HG03354 (cell line): ENCODE measurements around the gene CUBN.

Source experiments
- ATAC-seq: cut with Tn5 transposase; IDR thresholded peaks from one replicate; pipeline ENCODE4 v1.9.1; 2021; ENCODE audit warnings: mild to moderate bottlenecking; ENCODE audit not compliant: unreplicated experiment, poor library complexity, severe bottlenecking

CUBN gene

DNA sequence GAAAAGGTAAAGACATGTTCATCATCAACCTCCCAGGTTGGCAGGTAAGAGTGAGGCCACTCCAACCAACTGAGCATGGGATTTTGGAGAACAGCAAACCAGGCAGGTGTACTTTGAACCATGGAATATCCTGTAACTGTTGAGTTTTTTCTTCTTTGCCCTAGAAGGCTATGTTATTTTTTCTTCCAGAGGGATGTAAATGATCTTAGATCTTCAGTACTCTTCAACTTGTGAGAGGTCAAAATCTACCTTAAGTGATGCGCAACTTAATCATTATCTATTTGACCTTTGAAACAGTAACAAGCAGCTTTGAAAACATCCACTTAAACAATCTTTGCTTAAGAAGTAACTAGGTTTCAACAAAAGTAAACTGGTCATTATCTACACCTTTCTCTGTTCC lies at the start of gene CUBN:
TSS of gene CUBN (minus strand) at position 71 of the 400 bp plus-strand sequence. CDS start at position 25, 46 bp downstream.
- ATAC-seq, result no peak

- no peak for ATAC-seq
Observed at GRCh38 chr10:17179002-17179401, 49.4 kb upstream of the CUBN start.

- no peak for ATAC-seq
Observed at GRCh38 chr10:17178006-17178405, 48.4 kb upstream of the CUBN start.

GRCh38 chr10:17177014-17177413 lies 47.4 kb upstream of the CUBN start:
- no peak for ATAC-seq

GRCh38 chr10:17176091-17176490 lies 46.5 kb upstream of the CUBN start:
- no peak for ATAC-seq

GRCh38 chr10:17175551-17175950 lies 45.9 kb upstream of the CUBN start:
- ATAC-seq, result no peak

DNA sequence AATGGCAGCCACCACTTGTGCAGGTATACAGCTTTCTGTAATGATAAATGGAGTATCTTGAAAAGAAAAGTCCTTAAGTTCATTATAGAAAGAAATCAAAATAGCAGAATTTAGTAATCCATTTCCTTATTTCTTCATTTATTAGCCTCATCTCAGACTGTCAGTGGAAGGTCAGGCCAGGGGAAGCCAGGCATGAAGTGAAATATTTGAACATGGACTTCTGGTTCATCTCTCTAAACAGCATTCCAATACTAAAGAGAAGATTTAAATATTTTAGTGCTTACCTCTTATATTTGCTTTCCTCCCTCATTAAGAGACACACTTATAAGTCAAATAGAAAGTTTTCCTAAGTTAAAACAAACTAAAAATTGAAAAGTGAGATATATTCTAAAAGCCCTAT lies 45.0 kb upstream of the CUBN start:
- no peak for ATAC-seq

GRCh38 chr10:17171141-17171641 lies 41.6 kb upstream of the CUBN start:
- no peak for ATAC-seq

DNA sequence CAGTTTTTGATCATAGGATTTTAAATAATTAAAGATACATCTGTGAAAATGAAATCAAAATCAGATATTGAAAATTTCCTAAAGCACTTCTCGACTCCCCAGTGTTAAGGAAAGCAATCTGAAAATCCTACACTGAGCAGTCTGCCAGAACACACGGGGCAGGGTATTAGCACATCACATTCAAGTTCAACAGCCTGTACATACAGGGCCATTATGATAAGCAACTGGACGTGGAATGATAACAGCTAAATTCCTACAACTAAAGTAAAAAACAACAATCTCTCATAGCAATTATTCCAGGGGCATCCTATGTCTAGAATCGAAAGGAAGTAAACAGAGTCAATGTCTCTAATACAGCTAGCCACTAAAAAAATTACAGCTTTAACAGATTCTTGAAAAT lies 40.2 kb upstream of the CUBN start:
- no peak for ATAC-seq

DNA sequence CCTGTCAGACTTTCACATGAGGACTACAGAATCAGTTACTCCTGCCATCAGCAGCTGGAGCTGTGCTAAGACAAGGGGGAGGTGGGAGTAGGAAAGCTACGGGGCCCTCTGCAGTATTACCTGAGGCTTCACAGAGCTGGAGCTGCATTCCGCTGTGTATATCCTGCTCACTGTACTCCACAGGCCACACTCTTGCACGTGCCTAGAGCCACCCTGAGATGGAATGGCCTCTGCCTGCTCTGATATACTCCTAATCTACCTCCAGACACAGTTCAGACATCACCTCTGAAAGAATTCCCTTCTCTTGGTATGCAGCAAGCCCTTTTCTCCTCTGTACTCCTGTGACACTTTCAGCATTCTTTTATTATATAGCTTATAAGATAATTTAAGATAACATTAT lies 37.1 kb upstream of the CUBN start:
- ATAC-seq, result no peak

GRCh38 chr10:17162828-17163227 lies 33.2 kb upstream of the CUBN start:
- ATAC-seq, result no peak

DNA sequence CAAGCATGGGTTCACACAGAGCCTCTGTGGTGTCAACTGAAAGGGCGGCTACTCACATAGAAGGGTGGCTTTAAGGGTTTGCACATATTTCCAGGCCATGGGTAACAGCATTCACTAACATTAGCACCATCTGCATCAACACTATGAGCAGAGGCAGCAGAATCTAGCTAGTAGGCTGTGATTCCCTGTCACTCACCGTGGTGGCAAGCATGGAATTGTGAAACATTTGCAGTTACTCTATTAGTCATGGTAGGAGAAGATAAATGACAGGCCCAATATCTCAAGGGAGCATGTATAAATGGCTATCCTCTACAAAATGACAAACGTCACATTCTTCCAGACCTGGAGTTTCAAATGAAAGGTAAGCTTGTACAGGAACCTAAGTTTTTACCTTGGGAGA lies 32.2 kb upstream of the CUBN start:
- ATAC-seq, result no peak

- no peak for ATAC-seq
Observed at GRCh38 chr10:17157024-17157423, 27.4 kb upstream of the CUBN start.

- ATAC-seq, result no peak
Observed at GRCh38 chr10:17155826-17156225, 26.2 kb upstream of the CUBN start.

DNA sequence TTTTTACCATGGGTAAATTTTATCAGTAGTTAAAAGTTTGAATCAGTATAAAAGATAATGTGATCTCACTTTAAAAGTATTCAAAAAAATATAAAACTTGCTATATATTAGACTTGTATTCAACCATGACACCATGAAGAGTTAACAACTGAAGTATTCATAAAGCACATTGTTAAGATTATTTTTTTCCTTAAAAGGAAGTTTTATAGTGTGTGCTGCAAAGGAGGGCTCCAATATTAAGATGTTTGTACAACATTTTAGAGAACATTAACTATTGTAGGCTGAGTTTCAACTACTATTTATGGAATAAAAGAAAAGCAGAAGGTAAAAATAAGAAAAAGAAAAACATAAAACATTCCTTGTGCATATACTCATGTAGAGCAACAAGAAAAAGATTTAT lies 24.5 kb upstream of the CUBN start:
- ATAC-seq, result no peak

DNA sequence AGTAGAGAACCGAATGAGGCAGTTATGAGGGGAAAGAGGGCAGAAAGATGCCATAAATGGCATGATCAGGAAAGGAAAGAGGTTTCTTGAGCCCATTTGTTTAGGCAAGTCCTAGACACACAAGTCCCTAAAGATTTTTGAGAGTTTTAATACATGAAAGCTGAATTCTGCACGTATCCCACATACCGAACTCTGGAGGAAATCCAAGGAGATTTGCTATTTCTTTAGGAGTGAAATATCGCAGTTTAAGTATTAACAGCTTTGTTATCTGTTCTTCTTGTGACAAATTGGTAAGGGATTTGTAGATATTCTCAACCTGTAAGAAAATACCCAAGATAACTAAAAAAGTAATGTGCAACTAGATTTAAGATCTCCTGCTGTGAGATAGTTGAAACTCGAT lies 23.7 kb upstream of the CUBN start:
- ATAC-seq, result no peak

GRCh38 chr10:17151716-17152115 lies 22.1 kb upstream of the CUBN start:
- no peak for ATAC-seq

DNA sequence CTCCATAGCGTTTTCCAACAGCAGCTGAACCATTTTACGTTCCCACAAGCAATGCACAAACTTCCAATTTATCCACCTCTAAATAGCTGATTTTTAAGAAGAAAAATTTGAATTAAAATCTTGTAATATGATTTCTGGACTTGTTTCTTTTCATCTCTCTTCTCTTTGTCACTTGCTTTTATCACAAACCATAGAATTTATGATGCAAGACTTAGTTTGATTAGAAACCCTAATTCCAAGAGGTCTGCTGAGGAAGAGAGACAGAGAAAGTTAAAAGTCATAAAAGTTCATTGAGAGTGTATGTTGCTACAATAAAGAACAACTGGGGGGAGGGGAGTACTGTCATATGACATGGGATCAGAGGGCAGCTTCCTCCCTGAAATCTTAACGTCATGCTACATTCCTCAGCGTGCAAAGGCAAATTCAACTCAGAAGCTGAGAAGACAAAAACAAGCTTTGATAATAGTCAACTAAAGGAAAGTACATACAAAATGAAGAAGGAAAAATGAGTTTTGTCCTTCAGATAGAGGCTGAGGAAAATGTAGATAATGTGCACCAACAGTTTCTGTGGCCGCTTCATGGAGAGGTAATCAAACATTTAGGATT lies 18.4 kb upstream of the CUBN start:
- no peak for ATAC-seq

DNA sequence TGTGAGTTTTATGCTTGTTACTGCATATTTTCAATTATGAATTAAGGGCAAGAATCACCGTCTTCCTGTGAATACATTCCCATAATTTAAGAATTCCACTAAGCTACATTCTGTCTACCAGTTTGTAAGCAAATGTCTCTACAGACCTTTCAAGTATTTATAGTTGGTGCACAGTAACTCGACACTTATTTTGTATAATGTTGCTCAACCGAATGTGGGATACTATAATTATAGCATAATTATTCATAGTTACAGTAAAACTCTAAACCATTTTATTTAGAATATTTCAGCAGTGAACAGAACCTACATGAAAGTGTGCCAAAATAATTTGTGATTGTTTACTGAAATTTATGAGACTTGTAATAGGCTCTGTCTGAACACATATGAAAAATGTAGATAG lies 17.3 kb upstream of the CUBN start:
- no peak for ATAC-seq

DNA sequence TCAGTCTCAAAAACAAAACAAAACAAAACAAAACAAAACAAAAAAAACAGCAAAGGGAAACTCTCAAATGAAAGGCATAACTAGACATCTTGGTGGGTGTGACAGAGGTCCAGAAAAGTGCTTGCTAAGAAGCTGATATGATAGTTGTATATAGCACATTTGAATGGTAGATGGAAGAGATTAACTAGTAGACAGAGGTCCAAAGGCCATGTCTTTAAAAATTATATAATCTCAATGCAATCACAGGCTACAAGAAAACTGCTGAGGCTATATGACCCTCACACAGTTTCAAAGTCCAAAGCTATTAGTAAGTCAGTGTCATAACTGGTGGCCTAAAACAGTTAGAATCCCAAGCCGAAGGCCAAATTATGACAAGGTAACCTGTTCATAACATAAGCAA lies 15.6 kb upstream of the CUBN start:
- no peak for ATAC-seq

- peak; percentile 54 for ATAC-seq
Observed at GRCh38 chr10:17144757-17145156, 15.1 kb upstream of the CUBN start.

GRCh38 chr10:17144032-17144431 lies 14.4 kb upstream of the CUBN start:
- ATAC-seq, result no peak
